PFSK-1 (cell line): ENCODE data around the gene GP2.

ENCODE experiments used
- FOXP2 ChIP-seq: optimal IDR thresholded peaks from 2 replicates; pipeline ENCODE3; 2011; ENCODE audit warnings: borderline replicate concordance, control low read depth, inconsistent platforms; ENCODE audit not compliant: insufficient read depth; ENCODE audit errors: extremely low read length, extremely low read depth
- POLR2AphosphoS5 ChIP-seq: IDR thresholded peaks from 2 replicates; pipeline ENCODE4 v1.6.1; 2012; ENCODE audit warnings: low read depth, mild to moderate bottlenecking, control low read depth, low read length, moderate library complexity
- REST ChIP-seq, 2 experiments: IDR thresholded peaks; 2 replicates each; pipeline versions ENCODE4 v1.6.1 to v1.8.0; 2011 to 2012; ENCODE audit warnings: low read depth in 2 of 2, low read length in 2 of 2, control low read depth in 1 of 2, inconsistent platforms in 1 of 2, mild to moderate bottlenecking in 1 of 2, moderate library complexity in 1 of 2; ENCODE audit not compliant: insufficient read depth in 1 of 2
- SIN3A ChIP-seq: IDR thresholded peaks from 2 replicates; pipeline ENCODE4 v1.6.1; 2012; ENCODE audit warnings: mild to moderate bottlenecking, low read length, moderate library complexity, borderline replicate concordance; ENCODE audit not compliant: insufficient read depth
- TAF1 ChIP-seq: IDR thresholded peaks from 2 replicates; pipeline ENCODE4 v1.6.1; 2012; ENCODE audit warnings: low read length, control low read depth, borderline replicate concordance; ENCODE audit not compliant: insufficient read depth

GP2 gene

DNA sequence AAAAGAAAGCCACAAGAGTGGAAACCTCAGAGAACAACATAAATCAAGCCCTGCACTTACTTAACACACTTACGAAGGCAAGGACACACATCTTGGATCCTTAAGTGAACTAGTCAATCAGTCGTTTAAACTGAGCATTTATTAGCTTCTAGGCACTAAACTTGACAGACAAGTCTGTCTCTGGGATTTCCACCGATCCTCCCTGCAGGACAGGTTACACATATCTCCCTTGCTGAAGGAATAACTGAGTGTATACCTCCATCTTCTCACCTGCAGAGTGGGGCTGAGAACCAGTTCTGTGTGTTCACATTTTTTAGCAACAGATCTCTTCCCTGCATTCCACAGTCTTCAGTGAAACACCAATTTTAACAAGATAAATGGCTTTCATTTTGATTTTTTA is 8.9 kb downstream of the GP2 start:
- TF ChIP-seq POLR2AphosphoS5: no peak
- no peak for TF ChIP-seq TAF1
- TF ChIP-seq FOXP2: no peak
- no peak for TF ChIP-seq SIN3A
- TF ChIP-seq REST (IDR thresholded peaks at IDR 0.05; ENCODE audit: insufficient read depth in 1 of 2, low read depth in 2 of 2, low read length in 2 of 2): no peak

GRCh38 chr16:20318006-20318405 is 9.3 kb downstream of the GP2 start:
- no peak for TF ChIP-seq TAF1
- no peak for TF ChIP-seq FOXP2
- TF ChIP-seq POLR2AphosphoS5: no peak
- no peak for TF ChIP-seq SIN3A
- no peak for TF ChIP-seq REST (IDR thresholded peaks at IDR 0.05; ENCODE audit: insufficient read depth in 1 of 2, low read depth in 2 of 2, low read length in 2 of 2)

GRCh38 chr16:20317117-20317516 is 10.2 kb downstream of the GP2 start:
- TF ChIP-seq REST (IDR thresholded peaks at IDR 0.05; ENCODE audit: insufficient read depth in 1 of 2, low read depth in 2 of 2, low read length in 2 of 2) (no peak), TAF1 (no peak), FOXP2 (no peak), SIN3A (no peak), POLR2AphosphoS5 (no peak)

- TF ChIP-seq POLR2AphosphoS5 (no peak), FOXP2 (no peak), TAF1 (no peak), REST (IDR thresholded peaks at IDR 0.05; ENCODE audit: insufficient read depth in 1 of 2, low read depth in 2 of 2, low read length in 2 of 2) (no peak), SIN3A (no peak)
Measured at GRCh38 chr16:20316715-20317114, 10.6 kb downstream of the GP2 start.

DNA sequence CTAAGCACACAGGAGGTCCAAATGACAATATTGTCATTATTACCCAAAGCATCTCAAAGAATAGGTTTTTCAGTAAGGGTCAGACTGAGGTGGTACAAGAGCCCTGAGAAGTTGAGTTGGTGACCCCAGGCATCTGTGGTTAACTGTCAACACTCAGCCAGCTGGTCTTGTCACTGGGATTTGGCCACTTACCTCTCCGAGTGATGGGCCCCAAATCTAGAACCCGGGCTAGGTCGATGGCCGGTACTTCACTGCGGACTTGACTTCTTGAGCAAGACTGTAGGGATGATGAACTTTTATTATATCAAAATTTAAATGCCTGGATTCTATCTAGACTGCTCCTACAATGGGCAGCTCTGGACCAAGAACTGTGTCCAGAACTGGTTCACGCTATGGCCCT is 11.5 kb downstream of the GP2 start:
- no peak for TF ChIP-seq REST (IDR thresholded peaks at IDR 0.05; ENCODE audit: insufficient read depth in 1 of 2, low read depth in 2 of 2, low read length in 2 of 2)
- TF ChIP-seq SIN3A: no peak
- no peak for TF ChIP-seq TAF1
- no peak for TF ChIP-seq FOXP2
- TF ChIP-seq POLR2AphosphoS5: no peak
